Hepatocyte (in vitro differentiated cells): ENCODE data around the gene SIPA1. TPM values are rescaled to one million over a fixed set of nuclear protein-coding genes. Genes with fewer than 3 reads are reported as not detected.
A peak's percentile ranks its signal among the peaks of the same experiment; 100 is the strongest.

Source experiments
- DNase-seq: peaks from one replicate; pipeline ENCODE4 v3.0.0-alpha.2; 2016; ENCODE audit warnings: low spot score
- H2AFZ ChIP-seq: fragments of 200-600 bp; sonication (generic); 2 replicates; pipeline ENCODE4 v1.6.0; 2016; ENCODE audit warnings: antibody characterized with exemption, mild to moderate bottlenecking
- H3K27ac ChIP-seq: fragments of 200-600 bp; sonication (generic); 2 replicates; pipeline ENCODE4 v1.5.1; 2016; ENCODE audit warnings: mild to moderate bottlenecking
- H3K27me3 ChIP-seq: fragments of 200-600 bp; sonication (generic); 2 replicates; pipeline ENCODE4 v1.6.1; 2016
- H3K36me3 ChIP-seq: fragments of 200-600 bp; sonication (generic); replicated peaks from 2 replicates; pipeline ENCODE4 v1.5.1; 2016; ENCODE audit warnings: low read depth; ENCODE audit not compliant: insufficient read depth
- H3K4me1 ChIP-seq: fragments of 200-600 bp; sonication (generic); 2 replicates; pipeline ENCODE4 v1.5.1; 2016; ENCODE audit warnings: mild to moderate bottlenecking, moderate library complexity; ENCODE audit not compliant: insufficient read depth
- H3K4me2 ChIP-seq: fragments of 200-600 bp; sonication (generic); 2 replicates; pipeline ENCODE4 v1.6.0; 2016
- H3K4me3 ChIP-seq: fragments of 200-600 bp; sonication (generic); 2 replicates; pipeline ENCODE4 v1.5.1; 2016; ENCODE audit warnings: mild to moderate bottlenecking
- H3K79me2 ChIP-seq: fragments of 200-600 bp; sonication (generic); 2 replicates; pipeline ENCODE4 v1.6.0; 2017; ENCODE audit warnings: mild to moderate bottlenecking
- H3K9me2 ChIP-seq: fragments of 200-600 bp; sonication (generic); replicated peaks from 2 replicates; pipeline ENCODE4 v1.6.0; 2017; ENCODE audit warnings: mild to moderate bottlenecking; ENCODE audit not compliant: insufficient read depth
- H3K9me3 ChIP-seq: fragments of 200-600 bp; sonication (generic); 2 replicates; pipeline ENCODE4 v1.5.1; 2016; ENCODE audit warnings: low read depth, mild to moderate bottlenecking
- H4K20me1 ChIP-seq: fragments of 200-600 bp; sonication (generic); 2 replicates; pipeline ENCODE4 v1.6.0; 2016; ENCODE audit warnings: mild to moderate bottlenecking; ENCODE audit not compliant: insufficient read depth, poor library complexity, severe bottlenecking
- CTCF ChIP-seq: fragments of 200-600 bp; sonication (generic); IDR thresholded peaks from 2 replicates; pipeline ENCODE4 v1.5.1; 2016; ENCODE audit warnings: antibody characterized with exemption, mild to moderate bottlenecking; ENCODE audit not compliant: poor library complexity
- EZH2 ChIP-seq: fragments of 200-600 bp; sonication (generic); IDR thresholded peaks from 2 replicates; pipeline ENCODE4 v1.6.1; 2016; ENCODE audit warnings: antibody characterized with exemption, mild to moderate bottlenecking, borderline replicate concordance
- EZH2phosphoT487 ChIP-seq: fragments of 200-600 bp; sonication (generic); IDR thresholded peaks from one replicate; pipeline ENCODE4 v1.6.1; 2018; ENCODE audit warnings: antibody characterized with exemption, mild to moderate bottlenecking, low read depth, moderate library complexity; ENCODE audit not compliant: unreplicated experiment, severe bottlenecking
- WGBS: methylation state at CpG from one replicate; pipeline ENCODE4 v1.1.6; 2016; ENCODE audit warnings: low lambda C conversion rate; ENCODE audit errors: missing lambda C conversion rate; 5-methylcytosine and 5-hydroxymethylcytosine counted together
- polyA plus RNA-seq: library from polyadenylated mRNA; unstranded; fragments of >200 nt; fragmentation: Nextera tagmentation; extraction: Ambion mirVana; gene quantifications from 2 replicates; pipeline ENCODE4 v1.2.1, GENCODE V29; 2016
- total RNA-seq: library from RNA; depleted of rRNA; stranded (reverse); fragments of >200 nt; gene quantifications from 2 replicates; pipeline ENCODE4 v1.2.3, GENCODE V29; 2014

Gene SIPA1
- total and polyA plus RNA-seq, 2 experiments from 2014 or later: 15.6 to 42.9 TPM

DNA sequence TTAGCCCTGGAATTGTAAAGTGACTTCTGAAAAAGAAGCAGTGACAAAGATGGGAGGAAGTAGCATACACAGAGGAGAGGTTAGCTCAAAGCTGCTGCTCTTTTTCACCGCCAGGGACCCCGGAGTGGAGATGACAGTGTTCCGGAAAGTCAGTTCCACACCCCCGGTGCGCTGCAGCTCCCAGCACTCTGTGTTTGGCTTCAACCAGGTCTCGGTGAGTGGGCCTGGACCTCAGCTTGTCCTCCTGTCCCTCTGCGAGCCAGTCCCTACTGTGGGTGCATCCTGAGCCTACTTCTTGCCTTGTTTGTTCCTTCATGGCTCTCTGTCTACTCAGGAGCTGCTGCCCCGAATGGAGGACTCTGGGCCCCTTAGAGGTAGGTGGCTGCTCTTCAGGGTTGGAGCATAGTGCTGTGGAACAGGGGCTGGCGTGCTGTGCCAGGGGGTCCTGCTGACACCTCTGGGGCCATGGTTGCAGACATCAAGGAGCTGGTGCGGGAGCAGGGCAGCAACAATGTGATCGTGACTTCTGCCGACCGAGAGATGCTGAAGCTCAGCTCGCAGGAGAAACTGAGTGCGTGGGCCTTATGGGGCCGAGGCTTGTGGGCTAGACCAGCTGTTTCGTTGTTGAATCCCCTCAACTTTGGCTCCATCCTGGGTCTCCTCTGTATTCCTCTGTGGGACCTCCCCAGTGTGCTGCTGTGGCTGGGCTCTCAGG lies 20.6 kb upstream of the SIPA1 start:
- WGBS: 98% methylated on average over 17 of the region's 17 CpGs
- Histone ChIP-seq H3K79me2 (peaks cover 49% of the 10 kb centered on the region), H3K9me3 (no peaks in the 10 kb centered on the region)

GRCh38 chr11:65617990-65618751 lies 19.7 kb upstream of the SIPA1 start:
- Histone ChIP-seq H3K4me1 (peaks cover 9% of the 10 kb centered on the region), H3K4me3 (no peak overlapping the region), H3K27ac (no peak overlapping the region), H3K4me2 (no peak overlapping the region), H3K9me2 (no peaks in the 10 kb centered on the region), H3K9me3 (no peaks in the 10 kb centered on the region), H3K79me2 (peaks cover 40% of the 10 kb centered on the region), H3K36me3 (no peaks in the 10 kb centered on the region), H3K27me3 (no peaks in the 10 kb centered on the region), H4K20me1 (peaks cover 6% of the 10 kb centered on the region), H2AFZ (no peak overlapping the region)
- TF ChIP-seq EZH2 (no peak), CTCF (no peak), EZH2phosphoT487 (no peak)
- no peak for DNase-seq
- WGBS: 97% methylated on average over 32 of the region's 33 CpGs

More for the DNA sequence above, 20.6 kb upstream of the SIPA1 start:
- no peak overlapping the region for H2AFZ ChIP-seq
- H3K27me3 ChIP-seq: no peaks in the 10 kb centered on the region
- H4K20me1 ChIP-seq: peaks cover 13% of the 10 kb centered on the region
- peak overlapping the region; percentile 91 for H3K4me2 ChIP-seq
- H3K36me3 ChIP-seq: no peaks in the 10 kb centered on the region
- H3K4me3 ChIP-seq: no peak overlapping the region
- no peak overlapping the region for H3K27ac ChIP-seq
- no peak for DNase-seq
- TF ChIP-seq EZH2: no peak
- TF ChIP-seq CTCF: no peak
- H3K9me2 ChIP-seq: no peaks in the 10 kb centered on the region
- peaks cover 18% of the 10 kb centered on the region for H3K4me1 ChIP-seq

DNA sequence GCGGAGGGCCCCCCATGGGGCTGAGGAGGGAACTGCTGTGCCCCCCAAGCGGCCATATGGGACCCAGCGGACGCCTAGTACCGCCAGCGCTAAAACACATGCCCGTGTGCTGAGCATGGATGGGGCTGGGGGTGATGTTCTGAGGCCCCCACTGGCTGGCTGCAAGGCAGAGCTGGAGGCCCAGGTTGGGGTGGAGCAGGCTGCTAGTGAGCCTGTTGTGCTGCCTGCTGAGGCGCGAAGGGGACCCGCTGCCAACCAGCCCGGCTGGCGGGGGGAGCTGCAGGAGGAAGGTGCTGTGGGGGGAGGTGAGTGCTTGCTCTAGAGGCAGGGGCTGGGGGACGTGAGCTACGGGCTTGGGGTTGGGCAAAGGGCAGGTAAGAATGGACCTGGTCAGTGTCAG lies 19.1 kb upstream of the SIPA1 start:
- Histone ChIP-seq H3K9me2 (no peaks in the 10 kb centered on the region), H3K27ac (no peak overlapping the region), H3K4me3 (no peak overlapping the region), H3K9me3 (no peaks in the 10 kb centered on the region), H3K4me1 (peaks cover 7% of the 10 kb centered on the region), H2AFZ (no peak overlapping the region), H4K20me1 (peaks cover 6% of the 10 kb centered on the region), H3K4me2 (no peak overlapping the region), H3K36me3 (no peaks in the 10 kb centered on the region), H3K27me3 (no peaks in the 10 kb centered on the region), H3K79me2 (peaks cover 34% of the 10 kb centered on the region)
- WGBS: 93% methylated on average over 14 of the region's 14 CpGs
- TF ChIP-seq EZH2phosphoT487: no peak
- TF ChIP-seq EZH2: no peak
- TF ChIP-seq CTCF: no peak
- DNase-seq: no peak
